HG03439 (cell line): ENCODE measurements around the gene RPL18A.

Experiments used
- ATAC-seq: cut with Tn5 transposase; IDR thresholded peaks from one replicate; pipeline ENCODE4 v1.9.1; 2021; ENCODE audit warnings: mild to moderate bottlenecking, moderate library complexity; ENCODE audit not compliant: unreplicated experiment

RPL18A gene

DNA sequence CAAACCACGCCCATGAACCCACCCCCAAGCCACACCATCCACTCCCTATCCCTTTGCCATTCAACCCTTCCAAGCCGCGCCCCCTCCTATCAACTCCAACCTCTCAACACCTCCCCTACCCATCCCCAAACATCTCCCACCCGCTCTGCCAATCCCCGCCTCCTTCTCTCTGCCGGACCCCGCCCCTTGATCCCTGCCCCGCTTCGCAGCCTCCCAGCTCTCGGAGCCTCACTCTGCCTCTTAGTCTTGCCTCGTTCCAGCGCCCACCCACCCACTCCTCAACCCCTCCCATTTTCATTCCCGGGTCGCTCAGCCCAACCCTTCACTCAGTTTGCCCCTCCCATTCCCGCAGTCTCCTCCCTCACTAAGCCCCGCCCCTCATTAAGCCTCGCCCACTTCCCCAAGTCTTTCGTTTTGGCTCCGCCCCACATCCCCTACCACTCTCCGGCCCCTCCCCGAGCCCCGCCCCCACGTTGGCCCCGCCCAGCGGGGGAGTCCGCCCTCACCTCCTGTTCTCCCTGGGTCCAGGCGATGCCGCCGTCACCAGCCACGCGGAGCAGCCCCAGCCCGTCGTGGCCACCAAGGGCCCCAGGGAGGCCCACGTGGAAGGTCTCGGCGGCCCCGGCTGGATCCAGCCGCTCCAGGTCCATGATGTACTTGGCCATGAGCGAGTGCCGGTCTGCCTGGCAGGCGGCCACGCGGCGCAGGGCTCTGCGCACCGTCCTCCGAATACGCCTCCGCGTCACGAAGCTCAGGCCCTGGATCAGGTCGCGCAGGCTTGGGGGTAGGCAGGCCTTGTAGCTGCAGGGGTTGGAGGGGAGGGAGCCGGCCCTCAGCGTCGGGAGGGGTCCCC, 17.7 kb upstream of the RPL18A start:
- no peak for ATAC-seq

DNA sequence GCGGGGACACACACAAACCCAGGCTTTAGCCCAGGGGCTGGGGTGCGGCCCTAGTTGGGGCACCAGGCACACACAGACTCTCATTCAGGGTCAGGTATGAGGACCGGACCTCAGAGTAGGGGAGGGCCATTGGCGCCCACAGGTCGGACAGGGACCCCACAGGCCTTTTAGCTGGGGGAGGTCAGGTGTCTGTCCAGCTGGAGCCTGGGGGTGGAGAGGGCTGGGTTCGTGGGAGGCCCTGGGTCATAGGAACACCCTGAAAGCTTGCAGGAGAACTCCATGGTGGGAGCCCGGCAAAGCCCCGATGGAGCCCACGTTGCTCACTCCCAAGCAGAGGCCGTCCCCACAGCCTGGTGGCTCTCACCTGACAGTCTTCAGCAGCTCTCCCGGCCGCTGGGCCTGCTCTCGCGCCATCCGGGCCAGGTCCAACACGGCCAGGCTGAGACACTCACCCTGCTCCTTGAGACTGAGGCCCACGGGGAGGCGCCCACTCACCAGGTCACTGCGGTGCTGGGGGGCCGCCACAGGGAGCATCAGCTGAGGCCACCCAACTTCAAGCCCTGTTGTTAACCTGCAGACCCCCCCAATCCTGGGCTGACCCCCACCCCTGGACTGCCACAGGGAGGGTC, 16.9 kb upstream of the RPL18A start:
- ATAC-seq, result no peak

DNA sequence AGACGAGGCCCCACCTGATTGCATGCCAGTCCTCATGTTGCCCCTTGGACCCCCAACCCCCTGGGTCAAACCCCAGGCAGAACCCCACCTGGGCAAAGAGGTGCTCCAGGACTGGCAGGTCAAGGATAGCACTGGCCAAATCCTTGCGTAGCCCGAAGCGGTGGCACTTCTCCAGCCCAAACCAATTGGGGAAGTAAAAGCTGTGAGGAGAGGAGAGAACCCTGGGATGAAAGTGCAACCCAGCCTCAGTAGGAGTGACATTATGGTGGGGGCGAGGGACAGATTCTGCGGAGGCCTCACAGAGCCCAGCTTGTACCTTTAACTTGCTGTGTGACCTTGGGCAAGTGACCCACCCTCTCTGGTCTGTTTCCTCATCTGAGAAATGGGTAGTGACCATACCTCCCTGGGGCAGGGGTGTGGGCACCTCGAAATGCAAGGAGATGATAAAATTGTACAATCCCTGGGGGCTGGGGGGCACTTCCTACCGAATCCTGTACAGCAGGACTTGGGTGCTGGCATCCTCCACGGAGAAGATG, 16.4 kb upstream of the RPL18A start:
- no peak for ATAC-seq

DNA sequence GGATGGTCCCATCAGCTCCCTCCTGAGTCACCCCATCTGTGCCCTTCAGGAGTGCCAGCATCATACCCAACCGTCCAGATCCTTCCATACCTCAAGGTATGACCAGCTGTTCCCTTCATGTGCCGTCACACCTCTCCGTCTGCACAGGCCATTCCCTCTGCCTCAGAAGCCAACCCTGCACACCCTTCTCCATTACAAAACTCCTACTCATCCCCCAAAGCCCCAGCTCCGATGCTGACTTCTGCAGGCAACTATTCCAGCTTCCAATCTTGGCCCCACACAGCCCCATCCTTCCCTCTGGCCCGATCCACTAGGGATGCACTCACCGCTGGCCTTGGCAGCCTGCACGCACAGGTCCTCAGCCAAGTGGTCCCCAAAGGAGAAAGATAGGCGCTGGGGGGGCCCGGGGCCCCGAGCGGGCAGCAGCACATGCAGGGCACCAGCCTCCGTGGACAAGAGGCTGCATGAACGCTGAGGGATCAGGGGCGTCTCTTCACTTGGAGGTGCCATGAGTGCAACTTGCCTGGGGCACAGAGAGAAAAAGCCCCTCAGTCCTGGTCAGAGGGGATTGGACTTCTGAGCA, 15.7 kb upstream of the RPL18A start:
- ATAC-seq, result no peak

DNA sequence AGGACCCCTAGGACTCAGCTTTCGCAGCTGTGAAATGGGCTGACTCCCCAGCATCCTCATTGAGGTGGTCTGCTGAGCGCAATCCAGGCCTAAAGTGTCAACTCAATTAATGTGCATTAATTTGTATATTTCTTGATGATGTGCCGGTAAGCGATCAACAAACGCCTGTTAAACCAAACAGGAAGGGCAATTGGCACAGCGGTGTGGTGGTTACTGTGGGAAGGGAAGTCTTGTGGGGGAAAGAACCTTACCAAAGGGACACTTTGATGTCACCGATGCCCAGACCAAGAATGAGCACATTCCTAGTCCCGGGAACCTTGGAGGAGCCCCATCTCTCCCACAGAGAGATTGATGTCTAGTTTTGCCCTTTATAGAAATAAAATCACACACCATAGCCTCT, 13.6 kb upstream of the RPL18A start:
- no peak for ATAC-seq

DNA sequence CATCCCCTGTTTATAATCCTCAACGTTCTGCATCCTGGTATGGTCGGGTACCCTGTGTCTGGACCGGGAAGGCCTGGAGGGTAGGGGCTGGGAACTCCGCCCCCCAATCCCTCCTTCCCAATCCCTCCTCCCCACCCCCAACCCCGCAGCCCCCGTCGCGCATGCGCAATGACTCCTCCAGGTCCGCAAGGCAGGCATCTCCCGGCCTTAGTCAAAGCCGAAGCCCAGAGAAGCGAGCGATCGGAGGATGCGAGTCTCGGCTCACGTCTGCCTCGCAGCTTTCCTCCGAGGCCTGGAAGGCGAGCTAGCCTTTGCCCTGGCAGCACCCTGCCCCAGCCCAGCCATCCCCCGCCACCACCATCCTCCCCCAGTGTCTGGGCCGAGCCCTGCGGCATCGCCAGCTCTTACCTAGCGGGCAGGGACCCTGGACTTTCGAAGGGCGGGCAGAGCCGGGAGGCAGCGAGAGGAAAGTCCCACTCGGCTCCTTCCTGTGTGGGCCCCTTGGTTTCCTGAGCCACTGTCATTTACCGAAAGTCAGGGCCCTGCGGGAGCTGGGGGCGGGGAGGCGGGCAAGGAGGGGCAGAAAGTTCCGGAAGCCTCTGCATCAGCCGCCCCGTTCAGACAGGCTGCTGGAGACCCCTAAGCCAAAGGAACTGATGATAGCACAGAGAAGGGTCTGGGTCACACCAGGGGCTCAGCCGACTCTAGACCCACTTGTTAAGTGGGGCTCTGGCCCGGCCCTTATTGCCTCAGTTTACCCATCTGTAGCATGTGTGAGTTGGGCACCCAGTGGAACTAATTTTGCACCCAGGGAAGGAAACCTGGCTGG, 12.0 kb upstream of the RPL18A start, which contains the start of gene JAK3:
Gene JAK3, minus strand, starts transcription at position 445 of the 829 bp plus-strand sequence. CDS start 3,565 bp downstream, outside the sequence.
- peak; percentile 68 for ATAC-seq

DNA sequence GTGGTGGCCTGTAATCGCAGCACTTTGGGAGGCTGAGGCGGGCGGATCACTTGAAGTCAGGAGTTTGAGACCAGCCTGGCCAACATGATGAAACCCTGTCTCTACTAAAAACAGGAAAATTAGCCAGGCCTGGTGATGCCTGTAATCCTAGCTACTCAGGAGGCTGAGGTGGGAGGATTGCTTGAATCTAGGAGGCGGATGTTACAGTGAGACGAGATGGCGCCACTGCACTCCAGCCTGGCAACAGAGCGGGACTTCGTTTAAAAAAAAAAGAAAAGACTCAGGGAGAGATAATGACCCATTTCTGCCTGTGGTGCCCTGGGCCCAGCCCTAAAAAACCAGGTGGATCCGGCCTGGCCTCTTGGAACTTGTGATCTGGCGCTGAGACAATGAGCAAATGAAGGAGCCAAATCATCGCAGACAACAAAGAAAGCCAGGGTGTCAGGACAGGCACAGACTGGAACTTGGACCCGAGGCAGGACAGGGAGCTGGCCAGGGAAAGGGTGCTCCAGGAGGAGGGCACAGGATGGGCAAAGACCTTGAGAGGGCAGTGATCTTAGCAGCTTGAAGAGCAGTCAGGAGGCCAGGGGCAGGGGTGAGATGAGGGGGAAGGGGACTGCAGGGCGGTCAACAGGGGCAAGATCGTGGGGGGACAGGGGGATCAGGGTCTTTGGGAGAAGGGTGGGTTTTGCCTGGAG, 11.0 kb upstream of the RPL18A start:
- ATAC-seq, result no peak

DNA sequence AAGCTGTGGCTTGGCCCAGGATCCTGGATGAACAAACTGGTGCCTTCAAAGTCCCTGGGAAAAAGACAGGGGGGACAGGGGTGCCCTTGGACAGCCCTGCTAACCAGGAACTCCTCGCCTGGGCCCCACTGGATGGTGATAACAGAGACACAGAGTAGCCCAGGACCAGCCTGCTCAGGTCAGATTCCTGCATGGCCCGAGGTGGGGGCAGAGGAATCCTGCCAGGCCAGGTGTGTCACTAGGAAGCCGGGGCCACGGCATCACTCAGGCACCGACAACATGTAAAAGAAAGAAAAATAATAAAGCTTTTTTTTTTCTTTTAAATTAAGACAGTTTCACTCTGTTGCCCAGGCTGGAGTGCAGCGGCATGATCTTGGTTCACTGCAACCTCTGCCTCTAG, 5.6 kb upstream of the RPL18A start:
- ATAC-seq, result no peak

DNA sequence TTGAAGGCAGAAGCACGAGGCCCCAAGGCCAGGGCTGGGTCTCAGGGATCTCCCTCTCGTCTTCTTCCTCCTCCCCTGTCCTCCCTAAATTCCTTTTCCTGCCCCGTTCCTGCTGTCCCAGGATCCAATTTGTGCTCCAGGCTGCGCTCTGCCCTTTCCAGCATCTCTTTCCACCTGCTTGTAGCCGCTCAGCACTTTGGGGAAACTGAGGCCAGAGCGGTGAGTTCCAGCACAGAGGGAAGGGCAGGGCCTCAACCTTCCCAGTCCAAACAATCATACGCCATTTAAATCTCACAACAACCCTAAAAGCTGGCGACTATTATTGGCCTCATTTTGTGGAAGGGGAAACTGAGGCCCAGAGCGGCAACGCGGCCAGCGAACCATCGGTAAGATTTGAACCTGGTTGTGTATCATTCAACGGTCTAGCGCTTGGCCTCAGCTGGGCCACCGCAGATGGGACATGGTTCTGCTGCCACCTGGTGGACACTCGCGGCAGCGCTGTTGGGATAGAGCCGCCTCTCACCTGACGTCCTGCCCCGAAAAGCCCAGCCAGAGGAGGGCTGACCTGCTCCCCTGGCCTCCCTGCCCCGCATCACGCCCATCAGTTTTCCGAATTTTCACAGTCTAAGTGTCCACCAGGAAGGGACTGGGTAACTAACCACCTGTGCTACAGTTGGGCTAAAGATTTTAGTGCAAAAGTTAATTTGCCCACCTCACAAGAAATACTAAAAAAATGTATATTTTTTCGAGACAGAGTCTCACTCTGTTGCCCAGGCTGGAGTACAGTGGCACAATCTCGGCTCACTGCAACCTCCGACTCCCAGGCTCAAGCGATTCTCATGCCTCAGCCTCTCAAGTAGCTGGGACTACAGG, 4.2 kb upstream of the RPL18A start:
- no peak for ATAC-seq

DNA sequence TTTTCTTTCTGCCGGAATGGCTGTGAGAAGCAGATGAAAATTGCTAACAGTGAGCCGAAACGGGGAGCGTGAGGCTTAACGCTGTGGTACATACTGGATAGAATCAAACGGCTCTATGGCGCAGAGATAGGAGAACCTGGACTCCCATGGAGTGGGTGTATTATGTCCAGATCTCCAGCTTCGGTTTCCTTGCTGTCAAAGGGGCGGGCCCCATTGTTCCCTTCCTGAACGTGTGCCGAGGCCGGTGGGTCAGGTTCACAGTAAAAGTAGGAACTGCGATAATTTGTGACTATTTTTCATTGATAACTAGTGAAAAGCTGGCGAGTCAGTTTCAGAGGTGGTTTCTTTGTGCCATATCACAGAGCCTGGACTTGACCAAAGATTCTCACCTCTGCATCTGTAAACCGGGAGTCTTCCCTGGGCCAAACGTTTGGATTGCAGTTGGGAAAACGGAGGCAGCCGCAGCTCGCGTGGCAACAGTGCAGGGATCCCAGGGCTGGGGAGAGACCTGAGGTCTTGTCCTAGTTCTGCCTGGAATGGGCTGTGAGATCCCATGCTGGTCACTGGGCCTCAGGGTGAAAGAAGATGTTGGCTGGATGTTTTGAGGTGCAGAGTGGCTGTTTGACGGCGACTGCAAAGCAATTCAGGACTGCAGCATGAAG, 752 bp downstream of the RPL18A start:
- ATAC-seq, result no peak

DNA sequence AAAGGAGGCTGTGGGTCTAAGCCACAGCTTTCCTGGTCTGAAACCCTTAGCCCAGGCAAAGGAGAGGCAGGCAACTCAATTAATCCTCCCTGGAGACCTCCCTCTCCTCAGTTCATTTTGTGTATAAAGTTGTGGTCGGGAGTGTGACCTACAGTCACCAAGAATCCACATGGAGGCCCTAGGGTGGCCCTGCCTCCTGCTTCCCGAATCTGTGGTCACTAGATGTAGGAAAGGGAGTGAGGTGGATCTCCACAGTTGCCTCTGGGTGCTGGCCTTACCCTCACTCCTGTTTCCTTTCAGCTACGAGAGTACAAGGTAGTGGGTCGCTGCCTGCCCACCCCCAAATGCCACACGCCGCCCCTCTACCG, 1.3 kb downstream of the RPL18A start:
- ATAC-seq, result no peak

DNA sequence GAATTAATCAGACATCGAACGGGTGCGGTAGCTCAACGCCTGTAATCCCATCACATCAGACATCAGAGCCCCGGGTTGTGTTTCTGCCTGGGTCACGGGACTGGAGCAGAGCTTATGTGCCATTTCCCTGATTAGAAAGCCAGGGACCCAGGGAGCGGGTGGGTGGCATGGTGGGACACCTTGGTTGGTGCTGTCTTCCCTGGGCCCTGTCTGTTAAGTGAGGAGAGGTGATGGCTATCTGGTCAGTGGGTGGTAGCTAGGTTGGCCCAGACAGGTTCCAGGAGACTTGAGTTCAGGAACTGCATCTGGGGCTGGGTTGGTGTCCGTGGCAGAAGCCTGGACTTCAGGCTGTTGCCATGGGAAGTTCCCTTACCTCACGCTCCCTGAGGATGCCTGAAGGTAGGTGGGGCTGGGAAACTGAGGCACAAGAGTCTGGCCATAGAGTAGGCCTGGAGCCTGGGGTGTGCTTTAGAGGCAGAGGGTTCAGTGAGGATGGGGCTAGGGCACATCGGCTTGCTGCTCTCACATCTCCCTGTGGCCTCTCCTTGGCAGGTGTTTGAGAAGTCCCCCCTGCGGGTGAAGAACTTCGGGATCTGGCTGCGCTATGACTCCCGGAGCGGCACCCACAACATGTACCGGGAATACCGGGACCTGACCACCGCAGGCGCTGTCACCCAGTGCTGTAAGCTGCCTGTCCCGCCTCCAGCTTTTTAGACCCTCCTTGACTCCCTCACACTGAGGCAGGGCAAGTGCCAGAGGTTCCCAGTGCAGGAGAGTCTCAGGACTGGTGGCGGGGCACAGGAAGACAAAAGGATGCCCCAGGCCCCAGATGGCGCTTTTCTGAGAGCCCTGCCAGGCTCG, 2.1 kb downstream of the RPL18A start:
- no peak for ATAC-seq

DNA sequence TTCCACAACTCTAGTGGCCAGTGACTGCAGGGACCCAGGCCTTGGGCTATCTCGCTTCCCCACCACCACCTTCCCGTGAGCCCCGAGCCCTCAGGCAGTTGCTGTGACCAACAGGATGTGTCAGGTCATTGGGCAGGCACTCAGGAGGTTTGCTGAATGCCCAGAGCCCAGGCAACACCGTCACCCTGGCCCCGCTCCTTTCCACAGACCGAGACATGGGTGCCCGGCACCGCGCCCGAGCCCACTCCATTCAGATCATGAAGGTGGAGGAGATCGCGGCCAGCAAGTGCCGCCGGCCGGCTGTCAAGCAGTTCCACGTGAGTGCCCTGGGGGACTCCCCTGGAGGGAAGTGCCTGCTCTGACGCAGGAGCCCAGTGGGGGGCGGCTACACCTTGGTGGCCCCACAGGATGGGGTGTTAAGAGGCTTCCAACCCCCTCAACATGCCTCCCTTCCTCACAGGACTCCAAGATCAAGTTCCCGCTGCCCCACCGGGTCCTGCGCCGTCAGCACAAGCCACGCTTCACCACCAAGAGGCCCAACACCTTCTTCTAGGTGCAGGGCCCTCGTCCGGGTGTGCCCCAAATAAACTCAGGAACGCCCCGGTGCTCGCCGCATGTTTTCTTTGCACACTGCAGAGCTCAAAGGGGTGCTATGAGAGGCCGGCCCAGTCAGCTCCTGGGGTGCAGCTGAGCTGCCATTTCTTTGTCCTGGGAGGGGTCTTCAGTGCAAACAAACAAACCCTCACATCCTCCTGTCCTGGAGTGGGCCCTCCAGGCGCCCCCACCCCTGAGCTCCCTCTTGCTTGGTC, 3.2 kb downstream of the RPL18A start:
- no peak for ATAC-seq

DNA sequence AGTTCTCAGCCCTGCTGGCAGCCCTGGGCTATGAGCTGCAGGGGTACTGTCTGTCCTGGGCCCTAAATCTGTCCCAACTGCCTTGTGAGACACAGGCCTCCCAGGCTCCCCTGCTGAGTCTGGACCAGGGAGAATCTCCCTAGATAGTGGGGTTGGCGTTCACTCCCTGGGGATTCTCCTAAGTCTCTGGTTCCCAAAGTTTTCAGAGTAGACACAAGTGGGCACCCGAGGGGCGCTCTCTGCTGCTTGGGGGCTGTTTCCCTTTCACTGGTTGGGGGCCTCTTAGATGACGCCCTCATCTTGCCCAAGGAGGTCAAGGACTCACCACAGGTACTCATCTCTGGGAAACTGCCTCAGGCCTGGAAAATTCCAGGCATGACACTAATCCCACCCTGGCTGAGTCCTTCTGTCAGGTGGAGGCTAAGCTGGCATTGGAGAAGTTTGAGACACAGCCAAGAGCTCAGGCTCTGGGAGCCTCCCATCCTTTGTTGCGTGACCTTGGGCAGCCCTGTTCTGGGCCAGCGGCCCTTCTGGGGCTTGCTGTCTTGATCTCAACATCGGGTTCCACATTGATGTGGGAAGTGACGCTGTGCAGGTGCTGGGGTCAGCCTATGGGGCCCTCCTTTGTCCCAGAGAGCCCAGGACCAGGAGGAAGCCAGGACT, 3.9 kb downstream of the RPL18A start:
- no peak for ATAC-seq

DNA sequence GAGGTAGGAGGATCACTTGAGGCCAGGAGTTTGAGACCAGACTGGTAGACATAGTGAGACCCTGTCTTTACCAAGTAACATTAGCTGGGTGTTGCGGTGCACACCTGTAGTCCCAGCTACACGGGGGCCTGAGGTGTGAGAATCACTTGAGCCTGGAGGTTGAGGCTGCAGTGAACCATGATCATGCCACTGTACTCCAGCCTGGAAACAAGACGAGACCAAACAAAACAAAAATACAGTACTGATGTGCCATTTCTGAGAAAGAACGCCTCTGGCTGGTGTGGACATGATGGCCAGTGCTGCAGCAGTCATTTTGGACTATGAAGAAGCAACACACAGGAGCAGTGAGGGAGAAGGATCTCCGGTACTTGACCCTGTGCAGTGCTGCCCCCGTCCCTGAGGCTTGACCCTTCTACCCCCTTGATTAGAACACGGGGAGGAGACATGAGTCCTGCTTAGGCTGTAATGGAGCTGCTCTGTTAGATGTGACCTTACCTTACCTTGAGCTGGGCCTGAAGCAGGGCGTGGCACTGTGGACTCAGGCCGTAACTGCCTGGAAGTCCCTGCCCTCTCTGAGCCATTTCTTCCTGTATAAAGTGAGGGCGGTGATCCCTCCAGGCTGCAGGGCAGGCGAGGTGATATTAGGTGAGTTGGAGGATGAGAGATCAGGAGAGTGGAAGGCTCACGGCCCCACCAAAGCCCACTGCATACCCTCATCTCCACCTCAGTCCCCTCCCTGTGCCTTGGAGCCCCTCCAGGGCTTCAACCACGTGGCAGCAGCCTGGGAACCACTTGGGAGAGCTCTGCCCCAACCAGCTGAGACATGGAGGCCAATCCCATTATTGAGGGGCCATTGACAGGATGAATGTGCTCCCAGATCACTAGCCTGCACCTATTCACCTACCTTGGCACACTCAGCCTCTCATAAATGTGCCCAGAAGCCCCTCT, 5.9 kb downstream of the RPL18A start:
- ATAC-seq, result no peak
